Psoas muscle (tissue), 8 donors: ENCODE results near the gene RARB. TPM values are rescaled to one million over a fixed set of nuclear protein-coding genes. Genes with fewer than 3 reads are reported as not detected.

Experiments
- ATAC-seq, 4 donors: fragments of 200-7000 bp; cut with Tn5 transposase; one replicate each; pipeline ENCODE4 v1.9.1; 2020; ENCODE audit warnings: moderate library complexity in 3 of 4, mild to moderate bottlenecking in 2 of 4
- DNase-seq, 2 donors: peaks; one replicate each; pipeline ENCODE4 v3.0.0-alpha.2; 2020
- H3K27ac ChIP-seq: fragments of 200-600 bp; one replicate; pipeline ENCODE4 v1.8.0; 2022
- H3K27me3 ChIP-seq, 3 donors: fragments of 200-600 bp in 1 of 3; one replicate each; pipeline versions ENCODE4 v1.6.1 to v1.8.0; 2013 to 2022; ENCODE audit warnings: low read length in 2 of 3, mild to moderate bottlenecking in 2 of 3, moderate library complexity in 1 of 3; ENCODE audit not compliant: insufficient read depth in 3 of 3
- H3K36me3 ChIP-seq, 2 donors: fragments of 200-600 bp in 1 of 2; one replicate each; pipeline versions ENCODE4 v1.6.1 to v1.8.0; 2013 to 2022; ENCODE audit warnings: low read depth in 1 of 2, mild to moderate bottlenecking in 1 of 2, moderate library complexity in 1 of 2; ENCODE audit not compliant: insufficient read depth in 1 of 2
- H3K4me1 ChIP-seq: fragments of 200-600 bp; one replicate; pipeline ENCODE4 v1.8.0; 2022
- H3K4me3 ChIP-seq: fragments of 200-600 bp; one replicate; pipeline ENCODE4 v1.8.0; 2022; ENCODE audit warnings: mild to moderate bottlenecking
- H3K9me3 ChIP-seq: fragments of 200-600 bp; one replicate; pipeline ENCODE4 v1.8.0; 2022
- WGBS, 3 donors: extraction: QIAGEN DNeasy Blood & Tissue Kit; methylation state at CpG; one replicate each; pipeline versions ENCODE4 v1.1.6 to v1.1.7; 2013; 5-methylcytosine and 5-hydroxymethylcytosine counted together
- intact Hi-C, 2 donors: fragments of 100-400 bp; cut with DNase I; formaldehyde crosslinking; loops; one replicate each; pipeline versions ENCODE4 v1.11.0 to v1.14.2; 2022
- polyA plus RNA-seq, 3 donors: library from polyadenylated mRNA; stranded (reverse); fragments of 200-250 nt; gene quantifications; one replicate each; pipeline ENCODE4 v1.2.3, GENCODE V29; 2013
- total RNA-seq, 4 donors: library from RNA; stranded (reverse); fragmentation: NEBNext Ultra II Directional in 2 of 4; extraction: Animal tissue kit (Norgen Biotek cat#: 25700) in 2 of 4; gene quantifications; one replicate each; pipeline versions ENCODE4 v1.2.1 to v1.2.4, GENCODE V29; 2021 to 2023
- TF ChIP-seq, protein P1 (sequence below): fragments of 200-600 bp; IDR thresholded peaks from one replicate; pipeline ENCODE4 v1.8.0; 2022; ENCODE audit warnings: antibody characterized with exemption
- donor health status: healthy with polysubstance abuse.
- donor health status: DM: no; HTN: no; CAD: no; lungs with moderate emphysema.
- donor health status: Bipolar disorder and iron deficiency.
- donor health status: healthy.
- donor health status: DM: yes; HTN: yes; CAD: no.
- donor health status: DM: no; HTN: no; CAD: no.
- donor health status: DM: no; HTN: no; CAD: no.
- donor health status: DM: yes; HTN: yes; CAD: no.

Gene RARB
- total and polyA plus RNA-seq, 7 donors, result 1.1 to 5.4 (median 1.9) TPM

DNA sequence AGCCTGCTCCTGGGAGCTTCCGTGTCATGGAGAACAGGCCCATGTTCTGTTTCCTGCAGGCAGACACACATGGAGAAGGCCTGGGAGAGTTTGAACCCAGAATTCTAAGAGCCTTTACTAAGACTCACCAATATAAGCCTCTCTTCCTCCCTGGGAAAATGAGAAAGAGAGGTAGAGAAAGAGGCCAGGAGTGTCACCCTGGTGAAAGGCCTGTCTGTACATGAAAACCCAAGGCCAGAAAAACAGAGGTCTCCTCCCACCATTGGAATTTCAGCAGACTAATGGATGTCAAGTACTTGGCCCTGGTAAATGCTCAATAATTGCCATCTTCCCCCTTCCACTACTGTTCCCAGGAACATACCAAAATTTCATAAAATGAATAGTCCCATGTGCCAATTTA, 119.0 kb downstream of the RARB start:
- peaks cover under 1% of the 10 kb centered on the region for H3K4me1 ChIP-seq
- no peak overlapping the region for H3K4me3 ChIP-seq
- no peaks in the 10 kb centered on the region for H3K9me3 ChIP-seq
- WGBS, 3 donors, result 98 to 100% (median 100%) methylated on average over 1 of the region's 1 CpG
- DNase-seq (no peak), ATAC-seq (no peak)
- TF ChIP-seq, protein P1, sequence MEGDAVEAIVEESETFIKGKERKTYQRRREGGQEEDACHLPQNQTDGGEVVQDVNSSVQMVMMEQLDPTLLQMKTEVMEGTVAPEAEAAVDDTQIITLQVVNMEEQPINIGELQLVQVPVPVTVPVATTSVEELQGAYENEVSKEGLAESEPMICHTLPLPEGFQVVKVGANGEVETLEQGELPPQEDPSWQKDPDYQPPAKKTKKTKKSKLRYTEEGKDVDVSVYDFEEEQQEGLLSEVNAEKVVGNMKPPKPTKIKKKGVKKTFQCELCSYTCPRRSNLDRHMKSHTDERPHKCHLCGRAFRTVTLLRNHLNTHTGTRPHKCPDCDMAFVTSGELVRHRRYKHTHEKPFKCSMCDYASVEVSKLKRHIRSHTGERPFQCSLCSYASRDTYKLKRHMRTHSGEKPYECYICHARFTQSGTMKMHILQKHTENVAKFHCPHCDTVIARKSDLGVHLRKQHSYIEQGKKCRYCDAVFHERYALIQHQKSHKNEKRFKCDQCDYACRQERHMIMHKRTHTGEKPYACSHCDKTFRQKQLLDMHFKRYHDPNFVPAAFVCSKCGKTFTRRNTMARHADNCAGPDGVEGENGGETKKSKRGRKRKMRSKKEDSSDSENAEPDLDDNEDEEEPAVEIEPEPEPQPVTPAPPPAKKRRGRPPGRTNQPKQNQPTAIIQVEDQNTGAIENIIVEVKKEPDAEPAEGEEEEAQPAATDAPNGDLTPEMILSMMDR, result no peak
- H3K27me3 ChIP-seq, result no peaks in the 10 kb centered on the region
- H3K27ac ChIP-seq, result no peak overlapping the region
- no peaks in the 10 kb centered on the region for H3K36me3 ChIP-seq
- intact Hi-C loops, result no loop called here

DNA sequence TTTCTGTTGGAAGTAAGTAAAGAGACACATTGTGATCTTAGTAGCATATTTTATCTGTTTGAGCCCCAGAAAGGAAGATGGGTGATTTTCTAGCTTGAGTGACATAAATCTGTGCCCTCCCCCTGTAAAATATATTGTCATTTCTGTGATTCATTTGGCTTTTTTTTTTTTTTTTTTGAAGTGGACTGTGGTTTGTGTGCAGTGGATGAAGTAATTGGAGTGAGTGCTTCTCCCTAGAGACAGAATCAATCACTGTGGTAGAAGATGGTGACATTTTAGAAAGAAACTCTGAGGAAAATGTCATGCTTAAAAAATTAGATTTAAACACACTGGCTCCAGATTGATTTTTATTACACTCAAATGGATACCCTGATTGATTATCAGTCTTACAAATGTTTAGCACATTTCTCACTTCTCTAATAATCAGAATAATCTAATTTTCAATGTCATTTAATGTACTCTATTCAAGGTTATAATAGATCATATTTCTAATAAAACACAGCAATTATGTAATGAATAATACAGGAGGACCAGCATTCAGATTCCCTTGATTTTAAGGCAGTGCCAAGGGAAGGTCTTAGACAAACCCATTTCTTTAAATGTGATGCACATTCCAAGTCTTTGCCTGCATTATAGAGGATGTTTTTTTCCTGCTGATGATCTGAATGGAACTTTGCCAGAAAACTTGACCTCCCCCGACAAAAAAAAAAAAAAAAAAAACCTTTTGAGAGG, 120.0 kb downstream of the RARB start:
- no peak overlapping the region for H3K27ac ChIP-seq
- ATAC-seq, result no peak

DNA sequence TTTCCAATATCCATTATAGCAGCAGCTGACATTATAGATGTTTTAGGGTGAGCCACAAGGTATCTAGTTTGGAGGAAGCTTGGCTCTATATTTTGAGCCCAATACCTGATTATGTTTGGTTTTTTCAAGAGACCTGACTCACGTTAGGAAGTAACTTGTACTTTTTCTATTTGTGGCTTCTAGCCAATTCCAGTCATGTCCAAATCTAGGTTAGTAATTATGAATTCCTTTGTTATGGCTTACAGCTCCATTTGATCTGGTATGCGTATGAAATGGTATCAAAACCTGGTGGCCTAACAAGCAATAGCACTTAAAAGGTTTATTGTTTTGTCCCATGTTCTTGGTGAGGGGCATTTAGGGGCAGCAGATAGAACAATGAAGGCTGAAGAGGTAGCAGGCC, 120.8 kb downstream of the RARB start:
- TF ChIP-seq, protein P1, result no peak
- H3K27ac ChIP-seq, result no peak overlapping the region
- ATAC-seq, result no peak
- 68 to 75% (median 74%) methylated on average over 2 of the region's 2 CpGs for WGBS, 3 donors
- intact Hi-C loops, result no loop called here
- no peak for DNase-seq
- no peak overlapping the region for H3K4me3 ChIP-seq
- H3K36me3 ChIP-seq, result no peaks in the 10 kb centered on the region
- H3K27me3 ChIP-seq, result no peaks in the 10 kb centered on the region
- no peaks in the 10 kb centered on the region for H3K4me1 ChIP-seq
- H3K9me3 ChIP-seq, result no peaks in the 10 kb centered on the region

More for the DNA sequence above, 120.0 kb downstream of the RARB start:
- TF ChIP-seq, protein P1, result no peak
- intact Hi-C loops, result no loop called here
- Histone ChIP-seq H3K36me3 (no peaks in the 10 kb centered on the region), H3K4me1 (no peaks in the 10 kb centered on the region), H3K4me3 (no peak overlapping the region), H3K9me3 (no peaks in the 10 kb centered on the region), H3K27me3 (no peaks in the 10 kb centered on the region)
- 25 to 55% (median 26%) methylated on average over 1 of the region's 1 CpG for WGBS, 3 donors
- DNase-seq, result no peak

DNA sequence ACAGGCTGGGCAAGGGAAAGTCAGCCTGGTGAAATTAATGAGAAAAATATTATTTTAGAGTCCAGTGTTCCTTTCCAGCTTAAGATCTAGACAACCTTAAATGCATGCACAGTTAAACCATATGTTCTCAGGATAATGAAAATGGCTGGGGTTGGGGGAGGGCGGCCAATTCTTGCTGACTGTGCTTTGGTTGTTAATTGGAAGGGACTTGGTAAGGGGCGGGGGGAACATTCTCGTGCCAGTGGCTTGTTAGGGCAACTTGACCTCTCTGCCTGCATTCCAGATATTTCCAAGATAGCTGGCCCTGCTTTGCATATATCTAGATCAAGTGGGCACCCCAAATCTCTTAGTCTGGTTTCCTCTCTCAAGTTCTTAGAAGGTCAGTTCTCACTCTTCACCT, 124.2 kb downstream of the RARB start:
- H3K36me3 ChIP-seq, result no peaks in the 10 kb centered on the region
- DNase-seq, result no peak
- H3K4me3 ChIP-seq, result no peak overlapping the region
- H3K27ac ChIP-seq, result no peak overlapping the region
- TF ChIP-seq, protein P1, result no peak
- no peaks in the 10 kb centered on the region for H3K9me3 ChIP-seq
- intact Hi-C loops, result no loop called here
- no peaks in the 10 kb centered on the region for H3K27me3 ChIP-seq
- no peak for ATAC-seq
- WGBS, 3 donors, result 85 to 89% (median 88%) methylated on average over 3 of the region's 3 CpGs
- peaks cover 7% of the 10 kb centered on the region for H3K4me1 ChIP-seq

DNA sequence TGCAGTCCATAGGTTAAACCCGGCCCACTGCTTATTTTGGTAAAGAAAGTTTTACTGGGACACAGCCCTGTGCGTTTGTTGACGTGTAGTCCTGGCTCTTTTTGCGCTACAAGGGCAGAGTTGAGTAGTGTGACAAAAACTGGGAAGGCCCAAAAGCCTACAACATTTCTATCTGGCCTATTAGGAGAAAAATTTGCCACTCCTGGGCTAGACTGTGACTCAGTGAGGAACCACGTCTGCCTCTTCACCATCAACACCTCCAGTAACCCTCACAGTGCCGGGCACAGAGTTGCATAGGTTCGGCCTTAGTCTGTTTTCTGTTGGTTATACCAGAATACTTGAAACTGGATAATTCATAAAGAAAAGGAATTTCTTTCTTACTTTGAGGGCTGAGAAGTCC, 126.3 kb downstream of the RARB start:
- DNase-seq, result no peak
- TF ChIP-seq, protein P1, result no peak
- no peak overlapping the region for H3K27ac ChIP-seq

More for the DNA sequence above, 126.3 kb downstream of the RARB start:
- WGBS, 3 donors, result 94 to 98% (median 95%) methylated on average over 7 of the region's 7 CpGs
- H3K4me1 ChIP-seq, result peaks cover 7% of the 10 kb centered on the region
- H3K9me3 ChIP-seq, result no peaks in the 10 kb centered on the region
- no peak overlapping the region for H3K4me3 ChIP-seq
- no peaks in the 10 kb centered on the region for H3K36me3 ChIP-seq
- intact Hi-C loops, result no loop called here
- no peak for ATAC-seq
- H3K27me3 ChIP-seq, result peaks cover 0 to 2% (median 0%) of the 10 kb centered on the region in 3 donors
